ENCODE data around the gene CA12.
"Not testable (repeated sequence)": the region's sequence is repeated elsewhere in the genome, so short reads cannot be mapped to it uniquely, and the experiment has no call there.

The CA12 gene

GRCh38 chr15:63335543-63336240 lies 46.0 kb downstream of the CA12 start:
- DNase-seq (ENCODE audit: low read depth) = no peak

GRCh38 chr15:63334821-63335220 lies 46.8 kb downstream of the CA12 start:
- DNase-seq (ENCODE audit: low read depth) = no peak

- DNase-seq (ENCODE audit: low read depth) = no peak
These were observed 49.1 kb downstream of the CA12 start for GRCh38 chr15:63332367-63333124.

GRCh38 chr15:63331456-63331855 lies 50.2 kb downstream of the CA12 start:
- DNase-seq (ENCODE audit: low read depth) = no peak

GRCh38 chr15:63330926-63331325 lies 50.7 kb downstream of the CA12 start:
- no peak for DNase-seq (ENCODE audit: low read depth)

GRCh38 chr15:63329567-63330350 lies 51.9 kb downstream of the CA12 start:
- no peak for DNase-seq (ENCODE audit: low read depth)

- no peak for DNase-seq (ENCODE audit: low read depth)
These were observed 53.8 kb downstream of the CA12 start for GRCh38 chr15:63327648-63328421.

- DNase-seq (ENCODE audit: low read depth) = no peak
These were observed 56.9 kb downstream of the CA12 start for GRCh38 chr15:63324770-63325169.

- DNase-seq (ENCODE audit: low read depth) = no peak
These were observed 57.7 kb downstream of the CA12 start for GRCh38 chr15:63323798-63324563.

- DNase-seq (ENCODE audit: low read depth) = no peak
These were observed 59.1 kb downstream of the CA12 start for GRCh38 chr15:63322541-63322940.

GRCh38 chr15:63321462-63321861 lies 60.2 kb downstream of the CA12 start:
- no peak for DNase-seq (ENCODE audit: low read depth)

- DNase-seq (ENCODE audit: low read depth) = not testable (repeated sequence)
These were observed 60.7 kb downstream of the CA12 start for GRCh38 chr15:63320981-63321380.

- DNase-seq (ENCODE audit: low read depth) = not testable (repeated sequence)
These were observed 61.2 kb downstream of the CA12 start for GRCh38 chr15:63320446-63320845.

- no peak for DNase-seq (ENCODE audit: low read depth)
These were observed 62.6 kb downstream of the CA12 start for GRCh38 chr15:63319065-63319464.

GRCh38 chr15:63318344-63318743 lies 63.3 kb downstream of the CA12 start:
- no peak for DNase-seq (ENCODE audit: low read depth)

GRCh38 chr15:63314409-63314808 lies 67.2 kb downstream of the CA12 start:
- DNase-seq (ENCODE audit: low read depth) = no peak

GRCh38 chr15:63313825-63314224 lies 67.8 kb downstream of the CA12 start:
- DNase-seq (ENCODE audit: low read depth) = no peak

- DNase-seq (ENCODE audit: low read depth) = no peak
These were observed 69.4 kb downstream of the CA12 start for GRCh38 chr15:63312286-63312685.

- no peak for DNase-seq (ENCODE audit: low read depth)
These were observed 71.0 kb downstream of the CA12 start for GRCh38 chr15:63310646-63311045.

GRCh38 chr15:63308947-63309346 lies 72.7 kb downstream of the CA12 start:
- DNase-seq (ENCODE audit: low read depth) = no peak

GRCh38 chr15:63308491-63308890 lies 73.2 kb downstream of the CA12 start:
- no peak for DNase-seq (ENCODE audit: low read depth)
